Activated T-helper 1 cell treated with Interleukin-2 at 50 U/mL for 16 hours (primary cell): ENCODE results near the gene TRMT112.

Experiments used
- DNase-seq: peaks from one replicate; pipeline ENCODE4 v3.0.0-alpha.2; 2020; ENCODE audit warnings: low read depth

TRMT112 gene

GRCh38 chr11:64291752-64292459 is 25.5 kb downstream of the TRMT112 start:
- no peak for DNase-seq

- DNase-seq: no peak
Measured at GRCh38 chr11:64291262-64291751, 26.1 kb downstream of the TRMT112 start, which contains the start of gene KCNK4. Gene KCNK4 (plus strand): TSS chr11:64291302. CDS start chr11:64293019, 1,717 bp downstream.

DNA sequence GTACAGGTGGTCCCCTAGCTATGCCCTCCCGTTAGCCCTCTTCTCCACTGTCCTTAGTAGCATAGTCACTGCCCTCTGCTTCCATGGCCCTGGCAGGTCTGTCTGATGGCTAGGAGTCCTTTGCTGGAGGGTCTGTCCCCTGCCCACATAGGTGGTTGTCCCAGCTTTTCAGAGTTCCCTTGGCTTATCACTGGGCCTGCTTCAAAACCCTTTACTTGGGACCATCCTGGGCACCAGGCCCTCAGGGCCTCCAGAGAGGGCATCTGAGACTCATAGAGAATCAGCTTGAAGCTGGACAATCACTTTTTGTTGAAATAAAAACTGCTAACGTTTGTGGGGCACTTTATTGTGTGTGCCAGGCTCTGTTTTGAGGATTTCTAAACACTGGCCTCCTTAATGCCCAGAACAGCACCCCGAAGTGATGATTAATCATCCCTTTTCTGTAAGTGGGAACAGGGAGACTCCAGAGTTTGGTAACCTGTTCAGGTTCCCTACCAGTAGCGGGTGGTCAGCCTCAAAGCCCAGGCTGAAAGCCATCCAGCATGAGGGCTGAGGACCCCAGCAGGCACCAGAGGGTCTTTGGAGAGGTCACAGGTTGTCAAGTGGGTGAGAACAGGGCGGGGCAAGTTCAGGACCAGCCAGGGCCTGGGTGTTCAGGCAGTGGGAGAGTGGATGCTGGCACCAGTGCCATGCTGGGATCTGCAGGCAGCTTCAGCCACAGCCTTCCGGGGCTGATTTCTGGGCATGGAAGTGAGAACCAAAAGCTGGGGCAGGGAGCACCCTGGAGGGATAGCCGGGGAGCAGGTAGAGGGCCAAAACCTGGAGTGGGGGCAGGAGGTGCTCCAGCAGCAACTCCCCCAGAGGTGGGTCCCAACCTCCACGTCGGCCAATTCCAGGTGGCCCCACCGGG is 26.8 kb downstream of the TRMT112 start:
- DNase-seq: no peak

- no peak for DNase-seq
Measured at GRCh38 chr11:64289002-64289564, 28.3 kb downstream of the TRMT112 start.

- DNase-seq: no peak
Measured at GRCh38 chr11:64288353-64288750, 29.0 kb downstream of the TRMT112 start.

DNA sequence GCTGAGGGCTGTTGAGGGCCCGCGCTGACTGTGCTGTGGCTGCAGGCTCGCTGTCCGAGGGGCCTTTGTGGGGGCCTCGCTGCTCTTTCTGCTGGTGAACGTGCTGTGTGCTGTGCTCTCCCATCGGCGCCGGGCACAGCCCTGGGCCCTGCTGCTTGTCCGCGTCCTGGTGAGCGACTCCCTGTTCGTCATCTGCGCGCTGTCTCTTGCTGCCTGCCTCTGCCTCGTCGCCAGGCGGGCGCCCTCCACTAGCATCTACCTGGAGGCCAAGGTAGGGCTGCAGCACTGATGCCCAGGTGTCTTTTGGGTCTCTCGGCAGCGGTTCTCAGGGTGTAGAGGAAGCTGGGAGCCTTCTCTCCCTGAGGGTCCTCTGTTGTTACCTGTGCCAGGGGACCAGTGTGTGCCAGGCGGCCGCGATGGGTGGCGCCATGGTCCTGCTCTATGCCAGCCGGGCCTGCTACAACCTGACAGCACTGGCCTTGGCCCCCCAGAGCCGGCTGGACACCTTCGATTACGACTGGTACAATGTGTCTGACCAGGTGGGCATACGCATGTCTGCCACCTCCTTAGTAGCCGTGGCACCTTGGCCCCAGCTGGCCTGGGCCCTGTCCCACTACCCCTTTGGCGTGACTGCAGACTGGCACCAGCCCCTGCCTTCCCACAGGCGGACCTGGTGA is 29.5 kb downstream of the TRMT112 start:
- DNase-seq: no peak

DNA sequence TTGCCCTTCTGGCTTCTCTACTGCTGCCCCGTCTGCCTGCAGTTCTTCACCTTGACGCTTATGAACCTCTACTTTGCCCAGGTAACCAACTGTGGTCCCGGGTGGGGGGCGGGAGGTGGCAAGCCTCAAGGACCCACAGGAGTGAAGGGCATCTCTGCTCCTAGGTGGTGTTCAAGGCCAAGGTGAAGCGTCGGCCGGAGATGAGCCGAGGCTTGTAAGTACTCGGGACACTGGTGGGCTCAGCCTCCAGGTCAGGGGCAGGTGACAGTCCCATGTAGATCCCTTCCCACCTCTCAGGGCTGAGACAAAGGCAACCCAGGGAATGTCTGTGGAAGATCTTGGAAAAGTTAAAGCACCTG is 30.6 kb downstream of the TRMT112 start:
- DNase-seq: no peak

DNA sequence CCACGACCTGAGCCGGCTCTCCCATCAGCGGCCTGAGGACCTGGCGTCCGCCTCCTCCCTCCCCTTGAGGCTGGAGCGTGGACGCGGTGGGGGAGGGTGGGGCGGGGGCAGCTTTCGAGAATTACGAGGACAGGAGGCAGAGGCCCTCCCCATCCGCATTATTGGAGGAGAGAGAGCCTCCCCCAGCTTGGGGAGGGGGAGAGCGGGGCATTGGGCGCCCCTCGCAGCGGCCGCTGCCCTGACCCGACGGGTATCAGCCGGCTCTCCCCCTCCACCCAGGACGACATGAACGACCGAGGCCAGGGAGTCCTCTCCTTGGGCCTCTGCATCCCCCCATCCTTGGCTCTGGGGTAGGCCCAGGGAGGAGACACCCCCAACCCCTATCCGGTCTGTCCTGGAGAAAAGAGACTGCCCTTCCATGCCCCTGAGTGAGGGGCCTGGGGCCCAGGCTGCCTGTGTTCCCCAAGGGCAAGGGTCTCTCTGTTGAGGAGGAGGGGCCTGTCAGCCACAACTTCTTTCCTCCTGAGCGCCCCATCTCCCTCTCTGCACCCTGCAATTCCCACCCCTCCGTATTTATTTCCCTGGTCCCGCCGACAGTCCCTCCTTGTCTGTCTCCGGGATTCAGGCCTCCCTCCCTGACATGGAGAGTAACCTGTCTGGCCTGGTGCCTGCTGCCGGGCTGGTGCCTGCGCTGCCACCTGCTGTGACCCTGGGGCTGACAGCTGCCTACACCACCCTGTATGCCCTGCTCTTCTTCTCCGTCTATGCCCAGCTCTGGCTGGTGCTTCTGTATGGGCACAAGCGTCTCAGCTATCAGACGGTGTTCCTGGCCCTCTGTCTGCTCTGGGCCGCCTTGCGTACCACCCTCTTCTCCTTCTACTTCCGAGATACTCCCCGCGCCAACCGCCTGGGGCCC is 31.2 kb downstream of the TRMT112 start:
- no peak for DNase-seq

GRCh38 chr11:64284962-64285884 is 32.1 kb downstream of the TRMT112 start, which contains the start of gene GPR137:
Gene GPR137 (plus strand): TSS chr11:64285848. CDS start chr11:64286525, 677 bp downstream.
- peak; percentile 89 for DNase-seq

DNA sequence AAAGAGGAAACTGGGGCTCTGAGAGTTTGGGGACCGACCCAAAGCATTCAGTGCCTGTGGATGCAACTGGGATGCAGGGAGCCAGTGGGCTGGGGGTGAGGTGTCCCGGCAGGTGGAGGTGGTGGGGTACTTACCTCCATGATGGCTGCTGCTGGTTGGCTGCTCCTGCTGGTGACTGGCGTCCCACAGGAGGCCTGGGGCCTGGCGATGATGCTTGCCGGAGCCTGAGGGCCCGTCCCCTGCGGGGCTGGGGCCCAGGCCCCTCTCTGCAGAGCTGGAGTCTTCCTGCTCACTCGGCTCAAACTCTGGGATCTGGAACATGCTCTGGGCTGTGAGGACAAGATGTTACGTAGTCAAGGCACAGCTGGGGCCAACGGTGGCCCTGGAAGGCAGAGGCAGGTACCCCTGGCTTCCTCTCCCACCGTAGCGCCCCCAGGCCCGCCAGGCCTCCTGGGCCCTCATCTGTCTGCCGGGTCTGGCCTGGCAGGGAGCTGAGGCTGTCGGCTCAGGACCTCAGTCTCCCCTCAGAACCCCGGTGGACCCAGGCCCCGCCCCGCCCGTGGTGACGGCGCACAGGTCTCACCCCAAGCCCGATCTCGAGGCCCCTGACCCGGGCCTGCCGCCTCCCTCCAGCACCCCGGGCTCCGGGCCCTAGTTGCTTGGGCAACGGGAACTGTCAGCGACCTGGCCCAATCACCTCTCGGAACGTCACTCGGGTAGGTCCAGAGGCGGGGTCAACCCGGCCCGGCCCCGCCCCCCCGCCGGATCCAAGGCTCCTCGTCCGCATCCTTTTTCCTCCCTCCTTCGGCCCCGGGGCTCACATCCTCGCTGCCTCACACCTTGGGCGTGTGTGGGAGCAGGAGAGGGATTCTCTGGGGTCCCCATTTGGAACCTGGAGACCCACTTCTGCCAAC is 33.1 kb downstream of the TRMT112 start, which contains the start of gene BAD:
Gene BAD (minus strand): TSS at position 618 of the 914 bp plus-strand sequence. CDS start 297 bp downstream, at position 321.
- DNase-seq: peak; percentile 88

GRCh38 chr11:64283092-64283491 is 34.3 kb downstream of the TRMT112 start:
- no peak for DNase-seq

DNA sequence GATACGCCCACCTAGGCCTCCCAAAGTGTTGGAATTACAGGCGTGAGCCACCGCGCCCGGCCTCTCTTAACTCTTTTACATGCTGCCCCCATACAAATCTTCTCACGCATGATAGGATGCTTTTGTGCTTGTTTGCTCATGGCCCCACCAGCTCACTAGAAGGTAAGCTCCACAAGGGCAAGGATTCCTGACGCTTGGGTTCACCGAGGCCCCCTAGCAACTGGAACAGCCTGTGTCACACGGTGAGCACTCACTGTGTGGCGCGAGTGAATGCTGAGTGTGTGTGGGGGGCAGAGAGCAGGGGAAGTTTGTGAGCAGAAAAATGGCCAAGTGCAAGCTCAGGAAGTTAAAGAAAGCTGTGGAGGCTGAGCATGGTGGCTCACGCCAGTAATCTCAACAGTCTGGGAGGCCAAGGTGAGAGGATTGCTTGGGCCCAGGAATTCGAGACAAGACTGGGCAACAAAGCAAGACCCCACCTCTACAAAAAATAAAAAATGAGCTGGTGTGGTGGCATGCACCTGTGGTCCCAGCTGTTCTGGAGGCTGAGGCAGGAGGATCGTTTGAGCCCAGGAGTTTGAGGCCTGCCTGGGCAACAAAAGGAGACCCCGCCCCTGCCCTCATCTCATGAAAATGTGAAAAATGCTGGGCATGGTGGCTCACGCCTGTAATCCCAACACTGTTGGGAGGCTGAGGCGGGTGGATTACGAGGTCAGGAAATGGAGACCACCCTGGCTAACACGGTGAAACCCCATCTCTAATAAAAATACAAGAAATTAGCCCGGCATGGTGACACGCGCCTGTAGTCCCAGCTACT is 35.2 kb downstream of the TRMT112 start:
- DNase-seq: no peak

- no peak for DNase-seq
Measured at GRCh38 chr11:64278576-64279190, 38.7 kb downstream of the TRMT112 start.

DNA sequence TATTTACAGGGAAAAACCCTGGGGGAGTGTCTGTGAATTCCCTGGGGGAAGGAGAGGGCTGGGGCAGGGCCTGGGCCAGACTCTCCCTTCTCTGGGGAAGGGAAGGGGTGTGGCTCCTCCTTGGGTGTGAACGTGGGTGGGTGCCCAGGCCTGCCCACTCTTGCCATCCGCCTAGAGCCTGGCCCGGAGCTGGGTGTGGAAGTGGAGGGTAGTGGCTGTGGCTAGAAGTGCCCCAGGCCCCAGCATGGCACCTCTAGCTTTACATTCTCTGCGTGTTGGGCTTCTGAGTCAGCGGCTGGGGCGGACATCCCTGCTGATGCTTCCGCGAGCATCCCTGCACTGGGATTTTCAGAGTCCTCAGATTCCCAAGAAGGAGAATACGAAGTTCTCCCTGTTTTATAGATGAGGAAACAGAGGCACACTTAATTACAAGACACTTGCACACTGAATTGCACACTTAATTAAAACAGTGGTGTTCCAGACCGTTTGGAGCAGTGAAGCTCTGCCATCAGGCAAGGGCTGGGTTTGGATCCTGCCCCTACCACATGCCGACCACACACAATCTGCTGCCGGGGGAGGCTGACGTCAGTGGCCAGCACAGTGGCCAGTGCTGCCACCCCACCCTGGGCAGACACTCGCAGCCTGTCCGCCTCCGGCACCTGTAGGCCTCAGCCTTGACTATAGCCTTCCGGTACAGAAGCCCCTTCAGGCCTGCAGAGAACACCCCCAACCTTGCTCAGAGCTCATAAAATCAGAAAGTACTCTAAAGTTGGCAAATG is 40.5 kb downstream of the TRMT112 start:
- no peak for DNase-seq

DNA sequence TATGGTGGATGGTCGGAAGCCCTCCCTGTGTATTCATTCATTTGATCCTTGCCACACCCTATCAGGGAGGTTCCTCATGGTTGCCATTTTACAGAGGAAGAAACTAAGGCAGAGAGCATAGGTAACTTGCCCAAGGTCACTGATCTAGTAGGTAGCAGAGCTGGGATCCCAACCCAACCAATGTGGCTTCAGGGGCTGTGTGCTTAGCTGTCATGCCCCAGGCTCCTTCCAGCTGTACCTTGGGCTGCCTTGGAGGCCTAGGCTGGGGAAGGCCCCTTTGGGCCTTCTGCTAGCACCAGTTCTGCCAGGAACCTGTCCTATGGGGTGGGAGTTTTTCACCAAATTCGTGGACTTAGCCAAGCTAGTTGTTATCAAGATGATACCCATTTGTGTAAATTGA is 41.5 kb downstream of the TRMT112 start:
- DNase-seq: no peak

GRCh38 chr11:64275031-64275800 is 42.1 kb downstream of the TRMT112 start:
- no peak for DNase-seq
